Activated naive CD4-positive, alpha-beta T cell (primary cell): Measurements from ENCODE around the gene ZFX.
"Not testable (repeated sequence)": the region's sequence is repeated elsewhere in the genome, so short reads cannot be mapped to it uniquely, and the experiment has no call there.

Experiments
- DNase-seq, 4 experiments: peaks; one replicate each; lab custom pipeline; 2025; lab: John Stamatoyannopoulos, UW

Gene ZFX

DNA sequence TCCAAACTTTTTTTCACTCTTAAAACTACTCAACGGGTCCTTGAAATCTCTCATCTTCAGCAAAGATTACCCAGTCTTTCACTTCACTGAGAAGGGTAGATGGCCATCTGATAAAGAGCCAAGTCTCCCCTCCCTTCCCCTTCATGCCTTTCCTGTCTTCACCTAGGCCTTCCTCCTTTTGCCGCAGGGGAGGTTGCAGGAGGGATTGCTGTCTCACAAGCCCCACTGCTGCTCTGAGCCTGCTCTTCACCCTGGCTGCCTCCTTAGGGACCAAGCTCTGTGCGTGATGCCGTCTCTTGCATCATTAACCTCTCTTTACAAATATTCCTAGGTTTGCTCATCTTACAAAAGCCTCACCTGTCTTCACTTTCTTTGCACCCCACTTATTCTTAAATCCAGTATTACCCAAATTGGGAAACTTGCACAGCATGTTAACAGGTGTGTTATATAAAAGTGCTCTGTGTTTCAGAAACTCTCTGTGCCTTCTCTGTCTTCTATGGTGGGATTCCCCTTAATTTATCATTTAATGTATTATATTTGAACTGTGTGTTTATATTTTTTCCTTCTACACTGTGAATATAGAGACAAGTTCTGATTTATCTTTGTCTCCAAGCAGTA, 3.8 kb downstream of the ZFX start:
- DNase-seq = no peak

DNA sequence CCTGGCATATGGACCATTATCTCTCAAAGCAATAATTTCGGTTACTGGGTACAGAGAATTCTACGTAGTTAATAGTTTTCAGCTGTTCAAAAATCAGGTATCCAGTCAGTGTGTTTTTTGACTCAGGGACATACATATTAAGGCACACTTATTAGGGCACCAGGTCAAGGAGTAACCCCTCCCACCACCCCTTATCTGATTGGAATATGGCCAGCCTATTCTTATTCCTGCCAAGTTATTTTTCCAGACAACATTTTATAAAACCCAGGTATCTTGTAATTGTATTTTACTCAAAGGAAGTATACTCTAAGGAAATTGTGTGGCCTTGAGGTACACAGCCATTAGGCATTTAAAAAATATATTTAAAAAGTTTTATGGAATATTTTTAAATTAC, 4.3 kb downstream of the ZFX start:
- DNase-seq = no peak

- DNase-seq = no peak
Measured at GRCh38 chrX:24154490-24155034, 5.0 kb downstream of the ZFX start.

DNA sequence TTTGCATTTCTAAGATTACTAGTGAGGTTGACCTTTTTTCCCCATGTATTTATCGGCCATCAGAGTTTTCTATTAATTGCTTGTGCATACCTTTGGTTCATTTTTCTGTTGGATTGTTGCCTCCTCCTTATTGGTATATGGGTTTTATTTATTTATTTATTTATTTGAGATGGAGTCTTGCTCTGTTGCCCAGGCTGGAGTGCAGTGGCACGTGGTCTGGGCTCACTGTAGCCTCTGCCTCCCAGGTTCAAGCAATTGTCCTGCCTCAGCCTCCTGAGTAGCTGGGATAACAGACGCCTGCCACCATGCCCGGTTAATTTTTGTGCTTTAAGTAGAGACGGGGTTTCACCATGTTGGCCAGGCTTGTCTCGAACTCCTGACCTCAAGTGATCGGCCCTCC, 6.2 kb downstream of the ZFX start:
- not testable (repeated sequence) for DNase-seq

DNA sequence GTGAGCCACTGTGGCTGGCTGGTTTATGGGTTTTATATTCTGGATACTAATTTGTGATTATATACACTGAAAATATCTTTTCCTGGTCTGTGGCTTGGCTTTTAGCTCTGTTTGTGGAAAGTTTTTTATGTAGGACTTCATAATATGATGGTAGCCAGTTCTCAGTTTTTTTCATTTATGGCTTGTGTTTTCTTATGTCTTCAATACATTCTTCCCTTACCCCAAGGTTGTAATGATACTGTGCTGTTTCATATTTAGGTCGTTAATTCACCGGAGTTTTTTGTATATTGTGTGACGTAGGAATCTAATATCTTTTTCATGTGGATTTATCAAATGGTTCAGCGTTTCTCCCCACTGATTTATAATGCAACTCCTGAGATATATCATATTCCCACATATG, 6.6 kb downstream of the ZFX start:
- no peak for DNase-seq

- no peak for DNase-seq
Measured at GRCh38 chrX:24158881-24159280, 9.4 kb downstream of the ZFX start.

DNA sequence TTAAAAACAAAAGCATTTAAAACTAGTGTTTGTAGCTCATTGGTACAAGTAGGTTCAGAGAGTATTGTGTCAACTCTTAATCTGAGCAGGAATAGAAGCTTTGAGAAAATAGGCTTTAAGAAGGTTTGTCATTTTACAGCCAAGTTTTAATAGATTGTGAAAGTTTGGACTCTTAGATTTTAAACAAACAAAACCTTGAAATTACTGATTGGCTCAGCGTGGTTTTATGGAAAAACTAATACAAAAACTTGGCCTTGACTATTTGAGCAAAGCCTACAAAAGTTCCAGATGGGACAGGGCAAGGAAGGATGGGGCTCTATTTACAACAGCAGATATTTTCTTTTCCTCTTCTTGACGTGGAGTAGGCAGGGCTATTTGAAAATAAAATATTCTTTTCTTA, 16.5 kb downstream of the ZFX start:
- no peak for DNase-seq

DNA sequence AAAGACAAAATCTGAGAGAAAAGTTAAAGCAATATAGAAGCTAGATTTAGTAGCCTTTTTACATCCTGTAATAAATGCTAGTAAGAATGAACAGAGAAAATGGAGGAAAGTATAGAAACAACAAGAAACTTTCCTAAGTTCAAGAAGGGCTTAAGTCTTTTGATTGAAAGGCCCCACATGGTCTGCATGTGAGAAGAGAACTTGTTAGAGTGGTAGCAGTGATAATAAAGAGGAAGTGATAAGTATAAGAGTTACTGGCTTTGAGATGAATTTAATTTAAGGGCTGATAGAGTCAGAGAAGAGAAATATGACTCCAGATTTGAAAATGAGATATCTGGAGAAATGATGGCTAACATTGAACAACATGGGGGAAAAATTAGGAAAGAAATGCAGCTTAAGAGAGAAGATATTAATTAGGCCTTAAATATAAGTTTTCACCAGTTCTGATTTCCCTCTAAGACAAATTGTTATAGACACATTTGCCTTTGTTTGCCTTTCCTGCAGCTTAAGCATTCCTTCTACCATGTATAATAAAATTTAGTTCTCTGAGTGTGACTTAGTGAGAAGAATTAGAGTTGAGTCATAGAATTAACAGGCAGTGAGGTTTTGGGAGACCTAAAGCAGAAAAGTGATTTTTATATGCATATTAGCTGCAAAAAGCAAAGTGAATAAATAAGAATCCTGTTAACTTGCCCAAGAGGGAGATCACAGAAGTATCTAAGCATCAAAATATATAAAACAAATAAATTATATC, 18.4 kb downstream of the ZFX start:
- DNase-seq = no peak

DNA sequence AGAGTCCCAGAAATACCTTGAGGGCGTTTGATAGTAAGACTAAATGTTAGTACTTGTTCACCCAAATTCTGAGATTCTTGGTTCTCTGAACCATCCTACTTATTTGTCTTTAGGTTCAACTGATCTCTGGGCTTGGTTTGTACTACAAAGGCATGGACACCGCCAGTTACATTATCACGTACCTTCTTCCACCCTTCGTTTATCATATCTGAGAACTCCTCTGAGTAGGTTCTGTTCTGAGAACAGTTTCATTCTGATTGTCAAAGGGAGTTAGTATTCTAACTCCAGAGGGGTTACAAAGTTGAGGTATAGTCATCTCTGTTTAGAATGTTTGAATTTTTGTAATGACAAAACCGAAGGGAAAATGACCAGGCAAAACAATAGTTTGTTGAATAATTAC, 19.3 kb downstream of the ZFX start:
- DNase-seq = no peak

- DNase-seq = no peak
Measured at GRCh38 chrX:24169211-24169610, 19.7 kb downstream of the ZFX start.

GRCh38 chrX:24173115-24173847, 23.8 kb downstream of the ZFX start:
- no peak for DNase-seq

DNA sequence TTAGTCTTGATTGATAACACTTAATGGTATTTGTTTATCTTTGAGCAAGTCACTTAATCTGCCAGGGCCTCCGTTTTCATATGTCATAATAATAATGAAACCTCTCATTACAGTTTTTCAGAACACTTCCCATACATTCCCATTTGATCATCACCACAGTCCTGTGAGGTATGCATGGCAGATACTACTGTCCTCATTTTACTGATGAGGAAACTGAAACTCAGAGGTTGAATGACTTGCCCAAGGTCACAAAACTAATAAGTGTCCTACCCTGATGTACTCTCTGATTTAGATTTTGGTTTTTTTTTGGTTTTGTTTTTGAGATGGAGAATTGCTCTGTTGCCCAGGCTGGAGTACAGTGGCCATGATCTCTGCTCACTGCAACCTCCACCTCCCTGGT, 25.7 kb downstream of the ZFX start:
- DNase-seq = no peak

DNA sequence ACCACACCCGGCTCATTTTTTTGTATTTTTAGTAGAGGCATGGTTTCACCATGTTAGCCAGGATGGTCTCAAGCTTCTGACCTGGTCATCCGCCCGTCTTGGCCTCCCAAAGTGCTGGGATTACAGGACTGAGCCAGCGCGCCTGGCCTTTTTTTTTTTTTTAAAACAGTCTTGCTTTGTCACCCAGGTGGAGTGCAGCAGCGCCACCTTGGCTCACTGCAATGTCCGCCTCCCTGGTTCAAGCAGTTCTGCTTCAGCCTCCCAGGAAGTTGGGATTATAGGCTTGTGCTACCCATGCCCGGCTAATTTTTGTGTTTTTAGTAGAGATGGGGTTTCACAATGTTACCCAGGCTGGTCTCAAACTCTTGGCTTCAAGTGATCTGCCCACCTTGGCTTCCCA, 28.9 kb downstream of the ZFX start:
- DNase-seq = no peak

GRCh38 chrX:24184018-24184417, 34.5 kb downstream of the ZFX start:
- no peak for DNase-seq

DNA sequence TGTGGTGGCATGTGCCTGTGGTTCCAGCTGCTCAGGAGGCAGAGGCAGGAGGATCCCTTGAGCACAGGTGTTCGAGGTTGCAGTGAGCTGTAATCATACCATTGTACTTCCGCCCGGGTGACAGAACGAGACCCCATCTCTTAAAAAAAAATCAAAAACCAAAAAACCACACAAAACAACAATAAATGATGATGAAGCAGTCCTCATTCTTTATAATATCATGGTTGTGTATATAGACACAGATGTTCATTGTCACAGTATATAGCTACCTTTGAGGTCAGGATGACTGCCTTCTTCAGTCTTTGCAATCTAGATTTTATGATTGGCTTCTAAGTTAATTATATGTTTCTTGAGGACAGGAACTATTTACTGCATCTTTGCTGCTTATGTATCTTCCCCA, 37.0 kb downstream of the ZFX start:
- no peak for DNase-seq

- no peak for DNase-seq
Measured at GRCh38 chrX:24186986-24187385, 37.5 kb downstream of the ZFX start.

DNA sequence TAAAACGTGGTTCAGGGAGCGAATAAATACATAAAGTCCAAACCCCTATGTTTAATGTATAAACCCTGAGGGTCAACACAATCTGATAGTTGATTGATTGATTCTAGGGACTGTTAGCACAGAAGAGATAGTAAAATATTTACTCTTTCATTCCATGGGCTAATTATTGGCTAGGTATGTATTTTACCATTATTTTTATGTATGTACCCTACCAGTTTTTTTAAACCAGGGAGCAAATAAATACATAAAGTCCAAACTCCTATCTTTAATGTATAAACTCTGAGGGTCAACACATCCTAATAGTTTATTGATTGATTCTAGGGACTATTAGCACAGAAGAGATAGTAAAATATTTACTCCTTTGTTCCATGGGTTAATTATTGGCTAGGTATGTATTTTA, 40.0 kb downstream of the ZFX start:
- no peak for DNase-seq

GRCh38 chrX:24190500-24191156, 41.1 kb downstream of the ZFX start:
- DNase-seq = no peak

- no peak for DNase-seq
Measured at GRCh38 chrX:24196509-24196908, 47.0 kb downstream of the ZFX start.

GRCh38 chrX:24198101-24198500, 48.6 kb downstream of the ZFX start:
- DNase-seq = no peak

- no peak for DNase-seq
Measured at GRCh38 chrX:24200133-24200532, 50.6 kb downstream of the ZFX start.

DNA sequence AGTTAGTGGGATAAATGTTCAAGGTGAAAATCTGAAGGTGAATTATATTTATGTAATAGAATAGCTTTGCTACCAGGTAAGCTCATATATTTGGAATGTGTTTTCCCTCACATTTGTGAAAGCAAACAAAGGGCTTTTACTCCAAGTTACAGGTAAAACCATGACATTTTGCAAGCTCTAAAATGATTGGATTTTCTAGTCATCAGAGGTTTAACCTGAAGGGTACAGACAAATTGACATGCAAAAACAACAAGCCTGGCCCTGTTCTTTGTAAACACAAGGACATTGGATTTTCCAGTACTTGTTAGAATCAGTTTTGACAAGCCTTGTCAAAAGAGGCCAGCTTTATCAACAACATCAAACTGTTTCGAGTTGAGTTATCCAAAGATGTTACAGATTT, 51.7 kb downstream of the ZFX start:
- DNase-seq = no peak
